HG03097 (cell line): ENCODE results near the gene MAGEC3.

Experiments used
- ATAC-seq: cut with Tn5 transposase; IDR thresholded peaks from one replicate; pipeline ENCODE4 v1.9.1; 2021; ENCODE audit not compliant: unreplicated experiment, low FRiP score

Gene MAGEC3

DNA sequence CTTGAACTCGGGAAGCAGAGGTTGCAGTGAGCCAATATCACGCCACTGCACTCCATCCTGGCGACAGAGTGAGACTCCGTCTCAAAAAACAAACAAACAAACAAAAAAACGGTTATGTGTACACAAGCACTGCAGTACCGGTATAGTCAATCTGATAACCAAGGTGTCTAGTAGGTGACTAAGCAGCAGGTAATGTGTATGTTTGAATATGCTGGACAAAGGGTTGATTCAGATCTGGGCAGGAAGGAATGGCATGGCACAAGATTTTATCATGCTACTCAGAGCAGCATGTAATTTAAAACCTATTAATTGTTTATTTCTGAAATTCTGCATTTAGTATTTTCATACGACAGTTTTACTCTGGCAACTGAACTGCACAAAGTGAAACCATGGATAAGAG lies 107.3 kb downstream of the MAGEC3 start:
- no peak for ATAC-seq

- no peak for ATAC-seq
Measured at GRCh38 chrX:141947350-141947749, 109.2 kb downstream of the MAGEC3 start.
